Measurements from ENCODE around the gene SGMS1. TPM values are rescaled to one million over a fixed set of nuclear protein-coding genes. Genes with fewer than 3 reads are reported as not detected.

SGMS1 gene
- total and polyA plus RNA-seq, 8 donors: 47.0 to 58.1 (median 54.0) TPM

DNA sequence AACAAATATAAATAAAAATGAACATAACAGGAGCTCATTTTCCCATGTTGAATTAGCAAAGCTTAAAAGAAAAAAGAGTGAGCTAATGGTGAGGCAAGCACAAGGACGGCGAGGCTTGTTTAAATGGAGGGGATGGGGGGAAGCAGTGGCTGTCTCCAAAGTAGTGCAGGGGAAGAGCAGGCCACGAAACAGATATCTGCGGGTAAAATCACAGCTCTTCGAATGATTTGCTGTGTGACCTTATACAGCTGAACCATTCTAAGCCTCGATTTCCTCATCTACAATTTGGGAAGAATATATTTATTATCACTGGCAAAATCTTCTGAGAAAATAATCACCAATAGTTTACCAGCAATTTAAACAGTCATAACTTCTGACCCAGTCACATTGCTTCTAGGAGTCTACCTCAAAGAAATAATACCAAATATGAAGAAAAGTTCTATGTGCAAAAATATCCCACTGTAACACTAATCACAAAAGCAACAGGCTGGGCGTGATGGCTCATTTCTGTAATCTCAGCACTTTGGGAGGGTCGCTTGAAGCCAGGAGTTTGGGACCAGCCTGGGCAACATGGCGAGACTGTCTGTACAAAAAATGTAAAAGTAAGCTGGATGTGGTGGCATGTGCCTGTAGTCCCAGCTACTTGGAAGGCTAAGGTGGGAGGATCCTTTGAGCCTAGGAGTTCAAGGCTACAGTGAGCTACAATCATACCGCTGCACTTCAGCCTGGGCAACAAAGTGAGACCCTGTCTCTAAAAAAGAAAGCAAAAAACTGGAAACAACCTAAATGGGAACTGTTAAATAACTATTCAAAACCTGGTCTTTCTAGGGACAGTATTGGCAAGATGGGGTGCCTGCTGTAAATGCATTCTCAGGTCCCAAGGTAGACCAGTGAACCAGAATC lies 309.3 kb downstream of the SGMS1 start:
- H3K36me3 ChIP-seq: peaks cover 0 to 20% of the 10 kb centered on the region in 2 donors
- intact Hi-C loops (cut with DNase I): no loop called here

DNA sequence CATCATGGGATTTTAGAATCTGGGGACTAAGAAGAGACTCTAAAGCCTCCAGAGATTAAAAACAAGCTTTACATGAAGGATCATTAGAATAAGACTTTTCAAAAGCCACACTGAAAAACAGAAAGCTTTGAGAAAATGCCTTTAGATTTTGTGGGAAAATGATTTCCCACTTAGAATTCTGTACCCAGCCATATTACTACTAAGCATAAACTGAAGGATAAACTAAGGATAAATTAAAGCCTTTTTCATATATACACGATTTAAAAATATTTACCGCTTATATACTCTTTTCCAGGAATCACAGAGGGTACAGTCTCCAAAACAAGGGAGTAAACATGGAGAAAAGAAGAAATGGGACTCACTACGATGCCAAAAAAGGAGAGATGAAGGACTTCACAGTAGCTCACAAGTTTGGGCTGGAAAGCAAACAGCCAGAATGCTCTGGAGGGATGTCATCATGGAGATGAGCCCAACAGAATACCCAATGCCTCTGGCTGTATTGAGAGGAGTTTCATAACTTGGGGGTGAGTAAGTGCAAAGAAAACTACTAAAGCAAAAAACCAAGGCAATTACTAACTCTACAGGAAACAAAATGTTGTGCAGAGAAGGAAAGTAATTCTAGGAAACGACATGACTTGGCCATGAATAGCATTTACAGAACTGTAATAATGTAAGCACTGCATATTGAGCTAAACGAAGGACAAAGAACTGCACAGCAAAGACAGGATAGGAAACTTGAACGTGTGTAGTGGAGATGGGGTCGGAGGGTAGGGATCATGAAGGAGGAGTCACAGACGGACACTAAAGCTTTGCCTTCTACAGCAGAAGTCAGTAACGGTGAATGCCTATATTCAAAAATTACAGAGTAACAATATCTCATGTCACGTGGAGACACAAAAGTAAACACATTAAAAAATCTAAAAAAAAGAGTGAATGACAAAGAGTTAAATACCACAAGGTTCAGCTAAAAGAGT lies 311.0 kb downstream of the SGMS1 start:
- Histone ChIP-seq H3K27ac (no peak overlapping the region), H3K9me3 (no peaks in the 10 kb centered on the region), H3K4me1 (peaks cover 0 to 20% of the 10 kb centered on the region in 2 donors), H3K36me3 (peaks cover 0 to 36% of the 10 kb centered on the region in 2 donors), H3K27me3 (no peaks in the 10 kb centered on the region), H3K4me3 (no peak overlapping the region)
- DNase-seq: no peak
- ATAC-seq: no peak
- intact Hi-C loops (cut with DNase I): no loop called here
- TF ChIP-seq, protein P1, sequence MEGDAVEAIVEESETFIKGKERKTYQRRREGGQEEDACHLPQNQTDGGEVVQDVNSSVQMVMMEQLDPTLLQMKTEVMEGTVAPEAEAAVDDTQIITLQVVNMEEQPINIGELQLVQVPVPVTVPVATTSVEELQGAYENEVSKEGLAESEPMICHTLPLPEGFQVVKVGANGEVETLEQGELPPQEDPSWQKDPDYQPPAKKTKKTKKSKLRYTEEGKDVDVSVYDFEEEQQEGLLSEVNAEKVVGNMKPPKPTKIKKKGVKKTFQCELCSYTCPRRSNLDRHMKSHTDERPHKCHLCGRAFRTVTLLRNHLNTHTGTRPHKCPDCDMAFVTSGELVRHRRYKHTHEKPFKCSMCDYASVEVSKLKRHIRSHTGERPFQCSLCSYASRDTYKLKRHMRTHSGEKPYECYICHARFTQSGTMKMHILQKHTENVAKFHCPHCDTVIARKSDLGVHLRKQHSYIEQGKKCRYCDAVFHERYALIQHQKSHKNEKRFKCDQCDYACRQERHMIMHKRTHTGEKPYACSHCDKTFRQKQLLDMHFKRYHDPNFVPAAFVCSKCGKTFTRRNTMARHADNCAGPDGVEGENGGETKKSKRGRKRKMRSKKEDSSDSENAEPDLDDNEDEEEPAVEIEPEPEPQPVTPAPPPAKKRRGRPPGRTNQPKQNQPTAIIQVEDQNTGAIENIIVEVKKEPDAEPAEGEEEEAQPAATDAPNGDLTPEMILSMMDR (IDR thresholded peaks at IDR 0.05): no peak

More for the DNA sequence above, 309.3 kb downstream of the SGMS1 start:
- DNase-seq (no peak), ATAC-seq (no peak)
- H3K4me3 ChIP-seq: no peak overlapping the region
- no peaks in the 10 kb centered on the region for H3K9me3 ChIP-seq
- TF ChIP-seq, protein P1 (IDR thresholded peaks at IDR 0.05): no peak
- no peak overlapping the region for H3K27ac ChIP-seq
- peaks cover 0 to 20% of the 10 kb centered on the region in 2 donors for H3K4me1 ChIP-seq
- no peaks in the 10 kb centered on the region for H3K27me3 ChIP-seq

DNA sequence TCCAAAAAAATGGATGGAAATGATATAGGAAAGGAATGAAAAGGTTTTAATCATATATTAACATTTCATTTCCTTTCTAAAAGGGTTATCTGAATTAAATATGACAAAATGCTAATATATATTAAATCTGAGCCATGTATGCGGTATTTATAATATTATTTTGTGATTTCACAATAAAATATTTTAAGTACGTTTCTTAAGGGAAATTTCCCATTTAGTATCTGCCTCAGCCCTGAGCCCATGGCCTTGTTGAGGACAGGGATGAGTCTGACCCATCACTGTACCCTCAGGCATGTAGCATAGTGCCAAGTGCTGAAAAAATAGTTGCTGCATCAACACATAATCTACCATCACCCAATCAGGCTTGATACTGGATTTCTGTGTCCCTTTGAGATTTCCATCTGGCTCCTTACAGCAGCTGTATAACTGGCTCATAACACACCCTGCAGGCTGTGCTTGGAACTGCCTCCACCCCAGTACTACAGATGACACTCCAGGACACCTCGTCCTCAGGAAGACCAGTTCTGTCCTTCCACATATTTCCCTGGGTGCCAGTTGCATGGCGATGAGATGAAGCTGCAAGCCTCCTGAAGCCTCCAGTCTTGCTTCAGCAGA lies 313.1 kb downstream of the SGMS1 start:
- H3K27ac ChIP-seq: no peak overlapping the region
- H3K9me3 ChIP-seq: no peaks in the 10 kb centered on the region
- intact Hi-C loops (cut with DNase I): no loop called here
- H3K36me3 ChIP-seq: peaks cover 0 to 49% of the 10 kb centered on the region in 2 donors
- H3K4me1 ChIP-seq: peaks cover 0 to 4% of the 10 kb centered on the region in 2 donors
- no peak overlapping the region for H3K4me3 ChIP-seq
- DNase-seq (no peak), ATAC-seq (peak; percentile 22)
- TF ChIP-seq, protein P1 (IDR thresholded peaks at IDR 0.05): no peak
- H3K27me3 ChIP-seq: no peaks in the 10 kb centered on the region

DNA sequence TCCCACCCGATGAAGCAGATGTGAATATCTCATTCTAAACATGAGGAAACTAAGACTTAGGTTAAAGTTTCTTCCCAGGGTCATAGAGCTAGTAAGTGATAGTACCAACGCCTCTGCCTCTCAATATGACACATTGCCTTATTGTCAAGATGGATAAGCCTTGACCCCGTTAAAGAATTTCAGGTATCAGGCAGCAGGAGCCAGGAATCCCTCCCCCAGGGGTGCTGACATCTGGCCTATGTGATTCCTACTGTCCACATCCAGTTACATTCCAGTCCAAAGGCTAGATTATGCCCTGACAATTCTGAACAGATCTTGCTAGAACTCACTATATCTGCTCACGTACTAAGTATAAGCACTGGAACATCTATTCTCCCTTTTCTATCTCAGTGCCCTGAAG lies 314.4 kb downstream of the SGMS1 start:
- no peaks in the 10 kb centered on the region for H3K9me3 ChIP-seq
- intact Hi-C loops (cut with DNase I): no loop called here
- H3K4me1 ChIP-seq: no peaks in the 10 kb centered on the region
- no peak for DNase-seq
- H3K27ac ChIP-seq: no peak overlapping the region
- TF ChIP-seq, protein P1 (IDR thresholded peaks at IDR 0.05): no peak
- H3K27me3 ChIP-seq: no peaks in the 10 kb centered on the region
- no peak overlapping the region for H3K4me3 ChIP-seq
- ATAC-seq: no peak
- H3K36me3 ChIP-seq: peaks cover 0 to 49% of the 10 kb centered on the region in 2 donors
